PC-9 (cell line): ENCODE data around the gene ITIH2.

Experiments
- CTCF ChIP-seq: fragments of 200-600 bp; sonication (generic); conservative IDR thresholded peaks from 2 replicates; pipeline ENCODE4 v1.6.1; 2017; ENCODE audit warnings: mixed run types, antibody characterized with exemption, mild to moderate bottlenecking, moderate library complexity
- EZH2 ChIP-seq: fragments of 200-600 bp; sonication (generic); IDR thresholded peaks from 2 replicates; pipeline ENCODE4 v1.8.0; 2017; ENCODE audit warnings: antibody characterized with exemption, low read depth

GRCh38 chr10:7776777-7777176 is 73.7 kb downstream of the ITIH2 start:
- TF ChIP-seq CTCF, result no peak
- no peak for TF ChIP-seq EZH2
